Rectal smooth muscle tissue (tissue), 1 donor: ENCODE measurements around the gene TRIM38.

Experiments used
- H3K27ac ChIP-seq: one replicate; pipeline ENCODE4 v1.7.0; 2013; ENCODE audit warnings: low read depth, low read length, inconsistent platforms
- H3K27me3 ChIP-seq: one replicate; pipeline ENCODE4 v1.7.0; 2013; ENCODE audit warnings: low read length; ENCODE audit not compliant: control insufficient read depth, insufficient read depth
- H3K36me3 ChIP-seq: one replicate; pipeline ENCODE4 v1.7.0; 2013; ENCODE audit warnings: low read length; ENCODE audit not compliant: control insufficient read depth, insufficient read depth
- H3K4me1 ChIP-seq: one replicate; pipeline ENCODE4 v1.7.0; 2013; ENCODE audit warnings: low read length; ENCODE audit not compliant: control insufficient read depth, insufficient read depth
- H3K4me3 ChIP-seq: one replicate; pipeline ENCODE4 v1.7.0; 2013; ENCODE audit warnings: low read length
- H3K9ac ChIP-seq: one replicate; pipeline ENCODE4 v1.7.0; 2013; ENCODE audit warnings: low read length

Gene TRIM38

DNA sequence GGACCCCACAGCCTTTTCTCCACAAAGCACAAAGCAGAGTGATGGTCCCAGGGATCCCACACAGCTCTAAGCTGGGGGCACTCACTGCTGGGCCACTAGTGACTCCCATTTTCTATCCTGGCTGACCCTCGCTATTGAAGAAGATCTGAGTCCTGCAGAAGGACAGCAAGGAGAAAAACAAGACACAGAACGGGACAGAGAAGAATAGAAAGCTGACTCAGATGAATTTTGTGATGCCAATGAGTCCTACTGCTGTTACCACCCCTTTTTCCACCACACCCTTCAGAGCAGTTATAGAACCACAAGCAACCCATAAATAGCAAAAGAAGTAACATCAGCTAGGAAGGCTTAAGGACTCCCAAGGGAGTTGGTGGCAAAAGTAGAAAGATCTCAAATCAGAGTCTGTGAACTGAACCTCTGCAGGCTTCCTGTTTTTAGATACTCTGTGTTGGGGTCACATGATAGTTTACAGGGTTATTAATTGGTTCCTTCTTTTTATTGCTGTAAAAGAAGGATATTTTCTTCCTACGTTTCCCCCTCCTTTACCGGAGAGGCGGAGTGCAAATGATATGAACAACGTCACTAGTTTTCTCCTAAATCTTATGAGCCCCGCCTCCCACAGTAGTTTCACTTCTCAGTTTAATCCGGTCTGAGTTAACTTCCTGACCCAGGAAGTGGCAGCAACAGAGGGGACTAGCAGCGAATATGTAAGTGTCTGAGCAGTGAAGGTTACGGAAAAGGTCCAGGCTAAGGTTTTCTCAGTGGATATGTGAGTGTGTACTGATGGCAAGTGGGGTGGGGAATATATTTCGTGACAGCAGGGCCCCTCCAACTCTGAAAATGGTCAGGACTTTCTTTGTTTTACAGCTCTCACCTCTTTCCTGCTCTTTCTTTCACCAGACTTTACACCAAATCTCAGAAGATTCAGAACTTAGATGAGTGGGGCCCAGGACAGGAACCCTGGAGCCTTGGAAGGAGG, at the start of gene TRIM38:
Gene TRIM38, plus strand, starts transcription at position 654 of the 979 bp plus-strand sequence. CDS start 3,721 bp downstream, outside the sequence.
- Histone ChIP-seq H3K4me3 (peak within 1 kb of the TSS; percentile 83), H3K4me1 (peaks cover 7% of the 10 kb centered on the region), H3K9ac (peak within 1 kb of the TSS; percentile 93), H3K36me3 (peaks cover 4% of the 10 kb centered on the region), H3K27me3 (no peaks in the 10 kb centered on the region), H3K27ac (peak within 1 kb of the TSS; percentile 94)

- Histone ChIP-seq H3K27me3 (no peaks in the 10 kb centered on the region), H3K36me3 (no peaks in the 10 kb centered on the region), H3K27ac (no peak overlapping the region), H3K4me3 (no peak overlapping the region), H3K9ac (no peak overlapping the region), H3K4me1 (no peaks in the 10 kb centered on the region)
Measured at GRCh38 chr6:25913741-25914140, 48.9 kb upstream of the TRIM38 start.

- no peak overlapping the region for H3K9ac ChIP-seq
- no peak overlapping the region for H3K27ac ChIP-seq
- H3K4me3 ChIP-seq: no peak overlapping the region
- no peaks in the 10 kb centered on the region for H3K27me3 ChIP-seq
- H3K4me1 ChIP-seq: no peaks in the 10 kb centered on the region
- no peaks in the 10 kb centered on the region for H3K36me3 ChIP-seq
Measured at GRCh38 chr6:25916330-25916729, 46.3 kb upstream of the TRIM38 start.

DNA sequence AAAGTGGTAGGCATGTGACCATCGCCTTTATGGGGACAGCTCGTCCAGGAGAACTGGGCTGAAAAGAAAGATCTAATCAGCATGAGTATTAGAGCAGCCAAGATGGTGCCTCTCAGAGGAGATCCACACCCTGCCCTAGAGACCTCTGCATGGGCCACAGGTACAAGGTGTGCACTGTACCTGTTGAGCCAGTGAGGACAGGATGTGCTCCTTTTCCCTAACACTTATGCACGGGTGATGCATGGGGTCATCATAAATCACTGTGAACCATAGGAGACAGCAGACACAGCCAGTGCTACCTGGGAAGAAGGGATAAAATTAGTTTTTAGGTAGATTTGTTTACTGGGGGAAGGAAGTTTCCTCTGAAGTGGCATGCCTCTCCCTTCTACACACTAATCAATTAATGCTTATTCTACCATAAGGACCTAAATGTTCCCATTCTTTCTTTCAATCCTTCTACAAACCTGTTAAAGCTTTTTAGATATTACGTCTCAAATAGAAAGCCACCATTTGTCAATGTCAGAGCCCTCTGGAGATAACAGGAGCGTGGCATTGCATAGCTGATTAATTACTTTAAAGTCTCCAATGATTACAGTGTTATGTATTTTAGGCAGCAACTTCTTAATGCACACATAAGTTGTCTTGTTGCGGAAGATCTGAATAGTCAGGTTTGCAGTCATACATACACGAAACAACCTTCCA, 45.7 kb upstream of the TRIM38 start:
- Histone ChIP-seq H3K9ac (no peak overlapping the region), H3K27me3 (no peaks in the 10 kb centered on the region), H3K4me3 (no peak overlapping the region), H3K4me1 (no peaks in the 10 kb centered on the region), H3K36me3 (no peaks in the 10 kb centered on the region), H3K27ac (no peak overlapping the region)

DNA sequence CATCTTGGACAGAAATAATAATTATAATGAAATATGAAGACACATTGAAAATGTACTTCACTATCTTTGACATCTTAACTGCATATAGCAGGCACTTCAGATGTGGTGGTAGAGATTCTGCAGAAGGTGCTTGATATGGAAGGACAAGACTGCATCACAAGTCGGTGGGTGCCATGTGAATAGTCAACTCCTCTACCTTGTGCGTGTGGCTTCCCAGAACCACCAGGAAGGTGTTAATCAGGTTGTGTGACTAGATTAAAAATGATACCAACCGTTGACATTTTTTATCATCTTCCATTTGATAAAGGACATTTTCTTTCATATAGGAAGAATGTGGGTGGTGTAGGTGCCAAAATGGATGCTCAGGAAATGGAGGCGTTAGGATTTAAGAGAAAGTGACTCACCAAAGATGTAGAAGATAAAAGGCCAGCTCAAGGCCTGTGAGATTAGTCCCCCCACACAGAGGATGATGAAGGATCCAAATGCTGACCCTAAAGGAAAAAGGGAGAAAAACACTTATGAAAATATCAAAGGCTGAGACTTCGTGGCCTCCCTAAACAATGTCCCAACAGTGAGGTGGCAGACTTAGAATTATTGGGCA, 44.4 kb upstream of the TRIM38 start:
- H3K36me3 ChIP-seq: no peaks in the 10 kb centered on the region
- H3K27me3 ChIP-seq: no peaks in the 10 kb centered on the region
- no peaks in the 10 kb centered on the region for H3K4me1 ChIP-seq
- H3K9ac ChIP-seq: no peak overlapping the region
- H3K4me3 ChIP-seq: no peak overlapping the region
- no peak overlapping the region for H3K27ac ChIP-seq

- H3K4me1 ChIP-seq: no peaks in the 10 kb centered on the region
- H3K27me3 ChIP-seq: no peaks in the 10 kb centered on the region
- H3K36me3 ChIP-seq: no peaks in the 10 kb centered on the region
- H3K27ac ChIP-seq: no peak overlapping the region
- no peak overlapping the region for H3K4me3 ChIP-seq
- no peak overlapping the region for H3K9ac ChIP-seq
Measured at GRCh38 chr6:25919657-25920056, 42.9 kb upstream of the TRIM38 start.

DNA sequence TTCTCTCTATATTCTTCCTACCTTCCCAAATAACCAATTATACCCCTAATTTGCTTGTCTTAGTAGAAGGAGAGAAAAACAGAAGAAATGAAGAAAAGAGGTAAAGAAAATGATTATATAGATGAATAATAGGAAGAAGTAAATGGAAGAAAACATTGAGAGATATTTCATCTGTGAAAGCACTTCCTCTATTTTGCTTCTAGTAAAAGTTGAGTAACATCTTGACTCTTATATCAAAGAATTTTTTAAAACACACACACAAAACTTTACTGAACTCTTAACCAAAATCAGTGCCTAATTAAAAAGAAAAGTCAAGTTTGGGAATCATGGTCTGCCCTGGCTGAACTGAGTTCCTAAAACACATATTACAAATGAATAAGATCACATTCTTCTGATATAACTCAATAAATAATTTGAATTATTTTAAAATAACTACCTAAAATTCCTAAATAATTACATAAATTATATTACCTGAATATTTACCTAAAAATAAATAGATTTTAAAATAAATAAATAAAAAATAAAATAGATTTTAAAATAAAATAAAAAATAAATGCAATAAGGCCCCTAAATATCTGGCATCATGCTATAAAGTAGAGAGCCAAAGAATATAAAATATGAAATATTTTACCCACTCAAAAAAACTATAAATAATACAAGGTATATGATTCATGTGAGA, 40.9 kb upstream of the TRIM38 start:
- no peaks in the 10 kb centered on the region for H3K36me3 ChIP-seq
- no peak overlapping the region for H3K27ac ChIP-seq
- no peaks in the 10 kb centered on the region for H3K27me3 ChIP-seq

GRCh38 chr6:25922301-25922700, 40.3 kb upstream of the TRIM38 start:
- Histone ChIP-seq H3K4me1 (no peaks in the 10 kb centered on the region), H3K4me3 (no peak overlapping the region), H3K9ac (no peak overlapping the region), H3K27me3 (no peaks in the 10 kb centered on the region), H3K36me3 (no peaks in the 10 kb centered on the region), H3K27ac (no peak overlapping the region)

More for the DNA sequence above, 40.9 kb upstream of the TRIM38 start:
- Histone ChIP-seq H3K9ac (no peak overlapping the region), H3K4me1 (no peaks in the 10 kb centered on the region), H3K4me3 (no peak overlapping the region)

GRCh38 chr6:25925876-25926275, 36.7 kb upstream of the TRIM38 start:
- Histone ChIP-seq H3K4me3 (no peak overlapping the region), H3K27me3 (no peaks in the 10 kb centered on the region), H3K4me1 (no peaks in the 10 kb centered on the region), H3K36me3 (no peaks in the 10 kb centered on the region), H3K9ac (no peak overlapping the region), H3K27ac (no peak overlapping the region)

GRCh38 chr6:25927178-25927577, 35.4 kb upstream of the TRIM38 start:
- no peak overlapping the region for H3K9ac ChIP-seq
- H3K4me1 ChIP-seq: no peaks in the 10 kb centered on the region
- no peaks in the 10 kb centered on the region for H3K36me3 ChIP-seq
- no peaks in the 10 kb centered on the region for H3K27me3 ChIP-seq
- no peak overlapping the region for H3K27ac ChIP-seq
- no peak overlapping the region for H3K4me3 ChIP-seq

DNA sequence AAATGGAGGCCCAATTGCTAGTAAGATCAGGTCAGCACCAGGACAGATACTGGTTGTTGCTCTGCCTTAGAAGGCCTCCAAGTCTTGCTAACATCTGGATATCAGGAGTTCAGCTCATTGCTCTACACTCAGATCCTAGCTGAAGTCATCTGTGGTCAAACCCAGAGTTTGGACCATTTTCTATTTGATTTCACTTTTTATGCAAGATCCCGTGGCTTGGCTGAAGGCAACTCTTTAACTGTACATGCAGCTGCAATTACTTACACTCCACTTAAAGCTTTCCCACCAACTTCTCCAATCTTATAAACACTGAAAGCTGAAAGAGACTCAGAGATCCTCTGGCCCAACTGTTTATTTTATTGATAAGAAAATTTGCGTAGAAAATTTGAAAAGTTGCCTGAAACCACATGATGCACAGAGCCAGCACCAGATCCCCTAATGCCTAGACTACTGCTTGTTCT, 34.8 kb upstream of the TRIM38 start:
- H3K27ac ChIP-seq: no peak overlapping the region
- no peaks in the 10 kb centered on the region for H3K36me3 ChIP-seq
- H3K4me3 ChIP-seq: no peak overlapping the region
- H3K9ac ChIP-seq: no peak overlapping the region
- no peaks in the 10 kb centered on the region for H3K4me1 ChIP-seq
- no peaks in the 10 kb centered on the region for H3K27me3 ChIP-seq
